Neural cell (in vitro differentiated cells): ENCODE results near the gene RBM17. TPM values are rescaled to one million over a fixed set of nuclear protein-coding genes. Genes with fewer than 3 reads are reported as not detected.

ENCODE experiments used
- H2AFZ ChIP-seq: fragments of 200-600, 300-800 bp; sonication (generic), shearing (Covaris generic); 2 replicates; pipeline ENCODE4 v1.6.0; 2014; ENCODE audit warnings: low read depth, mild to moderate bottlenecking, antibody characterized with exemption, low read length, moderate library complexity
- H3F3A ChIP-seq: fragments of 200-600 bp; shearing (Covaris generic); 2 replicates; pipeline ENCODE4 v1.6.1; 2016; ENCODE audit warnings: mild to moderate bottlenecking, moderate library complexity, mixed read lengths, antibody characterized with exemption, low read length; ENCODE audit not compliant: insufficient read depth, poor library complexity, severe bottlenecking
- H3K27ac ChIP-seq: fragments of 200-600, 300-800 bp; sonication (generic), shearing (Covaris generic); 2 replicates; pipeline ENCODE4 v1.5.1; 2014; ENCODE audit warnings: mild to moderate bottlenecking, low read length, moderate library complexity
- H3K27me3 ChIP-seq: fragments of 300-800, 200-600 bp; sonication (generic), shearing (Covaris generic); 2 replicates; pipeline ENCODE4 v1.6.0; 2014; ENCODE audit warnings: mild to moderate bottlenecking, low read depth, low read length, moderate library complexity; ENCODE audit not compliant: insufficient read depth
- H3K36me3 ChIP-seq: fragments of 300-800, 200-600 bp; sonication (generic), shearing (Covaris generic); 2 replicates; pipeline ENCODE4 v1.5.1; 2014; ENCODE audit warnings: mild to moderate bottlenecking, antibody characterized with exemption, low read length, moderate library complexity; ENCODE audit not compliant: insufficient read depth
- H3K4me2 ChIP-seq: fragments of 300-800, 200-600 bp; sonication (generic), shearing (Covaris generic); 2 replicates; pipeline ENCODE4 v1.6.0; 2014; ENCODE audit warnings: mild to moderate bottlenecking, low read length
- H3K4me3 ChIP-seq: fragments of 300-800, 200-600 bp; sonication (generic), shearing (Covaris generic); 2 replicates; pipeline ENCODE4 v1.5.1; 2014; ENCODE audit warnings: mild to moderate bottlenecking, low read length, moderate library complexity
- H3K79me2 ChIP-seq: fragments of 200-600 bp; shearing (Covaris generic); replicated peaks from 2 replicates; pipeline ENCODE4 v1.6.0; 2014; ENCODE audit warnings: mild to moderate bottlenecking, low read length, moderate library complexity; ENCODE audit not compliant: insufficient read depth
- H3K9ac ChIP-seq: fragments of 300-800, 200-600 bp; sonication (generic), shearing (Covaris generic); 2 replicates; pipeline ENCODE4 v1.6.1; 2016; ENCODE audit warnings: mild to moderate bottlenecking, low read length, mixed read lengths
- H3K9me2 ChIP-seq: fragments of 200-600 bp; shearing (Covaris generic); 2 replicates; pipeline ENCODE4 v1.6.1; 2016; ENCODE audit warnings: mild to moderate bottlenecking, low read length, mixed read lengths; ENCODE audit not compliant: insufficient read depth
- H3K9me3 ChIP-seq: fragments of 200-600, 300-800 bp; sonication (generic), shearing (Covaris generic); 2 replicates; pipeline ENCODE4 v1.6.1; 2016; ENCODE audit warnings: mild to moderate bottlenecking, mixed run types, low read length, moderate library complexity, mixed read lengths
- H4K20me1 ChIP-seq: fragments of 200-600 bp; shearing (Covaris generic); 2 replicates; pipeline ENCODE4 v1.6.1; 2016; ENCODE audit warnings: mild to moderate bottlenecking, mixed run types; ENCODE audit not compliant: insufficient read depth
- CTCF ChIP-seq: fragments of 450-650 bp; IDR thresholded peaks from 2 replicates; pipeline ENCODE4 v1.5.1; 2014; ENCODE audit warnings: antibody characterized with exemption, mild to moderate bottlenecking, moderate library complexity; ENCODE audit not compliant: poor library complexity, severe bottlenecking
- EP300 ChIP-seq: fragments of 450-650 bp; conservative IDR thresholded peaks from 2 replicates; pipeline ENCODE4 v1.6.1; 2014; ENCODE audit warnings: antibody characterized with exemption, mild to moderate bottlenecking, moderate library complexity; ENCODE audit not compliant: poor library complexity, severe bottlenecking
- EZH2 ChIP-seq: fragments of 200-600, 300-800 bp; shearing (Covaris generic), sonication (generic); IDR thresholded peaks from 2 replicates; pipeline ENCODE4 v1.6.1; 2014; ENCODE audit warnings: antibody characterized with exemption, low read length, borderline replicate concordance, mild to moderate bottlenecking; ENCODE audit not compliant: insufficient read depth, poor library complexity, severe bottlenecking
- MXI1 ChIP-seq: fragments of 450-650 bp; conservative IDR thresholded peaks from 2 replicates; pipeline ENCODE4 v1.6.1; 2014; ENCODE audit warnings: antibody characterized with exemption, mild to moderate bottlenecking; ENCODE audit not compliant: poor library complexity, severe bottlenecking
- POLR2AphosphoS5 ChIP-seq: IDR thresholded peaks from 2 replicates; pipeline ENCODE4 v1.6.1; 2012
- RAD21 ChIP-seq: fragments of 450-650 bp; conservative IDR thresholded peaks from 2 replicates; pipeline ENCODE4 v1.6.1; 2014; ENCODE audit warnings: antibody characterized with exemption, mild to moderate bottlenecking, moderate library complexity
- REST ChIP-seq: IDR thresholded peaks from 2 replicates; pipeline ENCODE4 v1.6.1; 2012; ENCODE audit warnings: borderline replicate concordance
- SMC3 ChIP-seq: fragments of 450-650 bp; conservative IDR thresholded peaks from 2 replicates; pipeline ENCODE4 v1.6.1; 2014; ENCODE audit warnings: antibody characterized with exemption, mild to moderate bottlenecking, moderate library complexity; ENCODE audit not compliant: poor library complexity
- TAF1 ChIP-seq: IDR thresholded peaks from 2 replicates; pipeline ENCODE4 v1.6.1; 2012; ENCODE audit warnings: low read depth
- polyA plus RNA-seq: library from polyadenylated mRNA; depleted of rRNA; stranded (reverse); fragments of >200 nt; gene quantifications from 2 replicates; pipeline ENCODE4 v1.2.3, GENCODE V29; 2014

RBM17 gene
- polyA plus RNA-seq, 1 donor from 2014 or later = 109 TPM

GRCh38 chr10:6067457-6067856, 21.4 kb upstream of the RBM17 start:
- Histone ChIP-seq H3K79me2 (no peaks in the 10 kb centered on the region), H3K4me2 (no peak overlapping the region), H3K9me2 (no peaks in the 10 kb centered on the region), H3K27ac (no peak overlapping the region), H3K9me3 (no peaks in the 10 kb centered on the region), H3K9ac (no peak overlapping the region), H3K4me3 (no peak overlapping the region), H3F3A (no peaks in the 10 kb centered on the region), H3K36me3 (no peaks in the 10 kb centered on the region), H4K20me1 (no peaks in the 10 kb centered on the region), H2AFZ (no peak overlapping the region), H3K27me3 (no peaks in the 10 kb centered on the region)
- TF ChIP-seq EP300 (no peak), MXI1 (no peak), TAF1 (no peak), EZH2 (no peak), RAD21 (no peak), POLR2AphosphoS5 (no peak), SMC3 (no peak), REST (no peak), CTCF (no peak)

- Histone ChIP-seq H4K20me1 (no peaks in the 10 kb centered on the region), H3K9me2 (no peaks in the 10 kb centered on the region), H3K9me3 (no peaks in the 10 kb centered on the region), H2AFZ (no peak overlapping the region), H3K36me3 (no peaks in the 10 kb centered on the region), H3K4me2 (no peak overlapping the region), H3K9ac (no peak overlapping the region), H3K27me3 (no peaks in the 10 kb centered on the region), H3K4me3 (no peak overlapping the region), H3K27ac (no peak overlapping the region), H3F3A (no peaks in the 10 kb centered on the region), H3K79me2 (no peaks in the 10 kb centered on the region)
- TF ChIP-seq EP300 = no peak
- no peak for TF ChIP-seq SMC3
- no peak for TF ChIP-seq TAF1
- no peak for TF ChIP-seq EZH2
- TF ChIP-seq CTCF = no peak
- TF ChIP-seq REST = no peak
- TF ChIP-seq RAD21 = no peak
- no peak for TF ChIP-seq POLR2AphosphoS5
- no peak for TF ChIP-seq MXI1
Observed at GRCh38 chr10:6068006-6068405, 20.8 kb upstream of the RBM17 start.
